ENCODE measurements around the gene RASGEF1C.

Gene RASGEF1C

DNA sequence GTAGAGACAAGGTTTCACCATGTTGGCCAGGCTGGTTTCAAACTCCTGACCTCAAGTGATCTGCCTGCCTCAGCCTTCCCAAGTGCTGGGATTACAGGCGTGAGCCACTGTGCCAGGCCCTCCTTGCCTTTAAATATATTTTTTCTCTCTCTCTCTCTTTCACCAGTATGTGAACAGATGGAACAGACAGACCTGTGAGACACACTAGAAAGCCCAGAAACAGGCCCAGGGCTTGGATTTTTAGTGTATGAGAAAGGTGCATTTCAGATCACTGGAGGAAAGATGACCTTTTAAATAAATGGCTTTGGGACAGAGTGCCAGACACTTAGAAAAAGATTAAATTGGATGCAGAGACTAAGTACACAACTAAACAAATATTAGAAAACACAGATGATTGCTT is 3.1 kb downstream of the RASGEF1C start:
- Histone ChIP-seq H3K4me3 (ENCODE audit: low read depth, low read length) (no peak overlapping the region), H3K27me3 (ENCODE audit: insufficient read depth, low read depth, severe bottlenecking) (no peaks in the 10 kb centered on the region), H3K36me3 (no peaks in the 10 kb centered on the region), H3K9me3 (ENCODE audit: severe bottlenecking) (no peaks in the 10 kb centered on the region), H3K27ac (no peak overlapping the region)
- TF ChIP-seq, protein P1, sequence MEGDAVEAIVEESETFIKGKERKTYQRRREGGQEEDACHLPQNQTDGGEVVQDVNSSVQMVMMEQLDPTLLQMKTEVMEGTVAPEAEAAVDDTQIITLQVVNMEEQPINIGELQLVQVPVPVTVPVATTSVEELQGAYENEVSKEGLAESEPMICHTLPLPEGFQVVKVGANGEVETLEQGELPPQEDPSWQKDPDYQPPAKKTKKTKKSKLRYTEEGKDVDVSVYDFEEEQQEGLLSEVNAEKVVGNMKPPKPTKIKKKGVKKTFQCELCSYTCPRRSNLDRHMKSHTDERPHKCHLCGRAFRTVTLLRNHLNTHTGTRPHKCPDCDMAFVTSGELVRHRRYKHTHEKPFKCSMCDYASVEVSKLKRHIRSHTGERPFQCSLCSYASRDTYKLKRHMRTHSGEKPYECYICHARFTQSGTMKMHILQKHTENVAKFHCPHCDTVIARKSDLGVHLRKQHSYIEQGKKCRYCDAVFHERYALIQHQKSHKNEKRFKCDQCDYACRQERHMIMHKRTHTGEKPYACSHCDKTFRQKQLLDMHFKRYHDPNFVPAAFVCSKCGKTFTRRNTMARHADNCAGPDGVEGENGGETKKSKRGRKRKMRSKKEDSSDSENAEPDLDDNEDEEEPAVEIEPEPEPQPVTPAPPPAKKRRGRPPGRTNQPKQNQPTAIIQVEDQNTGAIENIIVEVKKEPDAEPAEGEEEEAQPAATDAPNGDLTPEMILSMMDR (IDR thresholded peaks at IDR 0.05; ENCODE audit: low read depth, low read length), result no peak
- no peak for DNase-seq

DNA sequence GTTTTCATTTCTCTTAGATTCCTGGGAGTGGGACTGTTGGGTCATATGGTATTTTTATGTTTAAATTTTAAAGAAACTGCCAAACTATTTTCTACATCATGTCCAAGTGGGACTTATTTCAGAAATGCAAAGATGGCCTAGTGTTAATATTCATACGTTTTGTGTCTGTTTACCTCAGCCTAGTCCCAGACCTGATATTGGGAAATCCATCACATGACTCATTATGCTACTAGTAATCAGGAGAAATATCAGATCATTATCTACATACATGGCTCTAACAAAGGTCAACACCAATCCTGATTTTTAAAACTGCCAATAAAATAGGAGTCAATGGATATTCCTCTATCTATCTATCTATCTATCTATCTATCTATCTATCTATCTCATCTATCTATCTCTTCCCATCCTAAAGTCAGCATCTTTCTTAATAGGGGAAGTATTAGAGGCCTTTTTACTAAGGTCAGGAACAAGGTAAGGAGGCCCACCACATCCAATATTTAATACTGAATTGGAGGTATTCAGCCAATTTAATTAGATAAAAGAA is 4.7 kb downstream of the RASGEF1C start:
- no peak overlapping the region for H3K27ac ChIP-seq
- no peaks in the 10 kb centered on the region for H3K36me3 ChIP-seq
- no peaks in the 10 kb centered on the region for H3K27me3 ChIP-seq (ENCODE audit: insufficient read depth, low read depth, severe bottlenecking)
- no peaks in the 10 kb centered on the region for H3K9me3 ChIP-seq (ENCODE audit: severe bottlenecking)
- no peak for DNase-seq
- TF ChIP-seq, protein P1 (IDR thresholded peaks at IDR 0.05; ENCODE audit: low read depth, low read length), result no peak
- no peak overlapping the region for H3K4me3 ChIP-seq (ENCODE audit: low read depth, low read length)

GRCh38 chr5:180202939-180203573 is 6.0 kb downstream of the RASGEF1C start:
- Histone ChIP-seq H3K9me3 (ENCODE audit: severe bottlenecking) (no peaks in the 10 kb centered on the region), H3K27ac (no peak overlapping the region), H3K36me3 (no peaks in the 10 kb centered on the region), H3K27me3 (ENCODE audit: insufficient read depth, low read depth, severe bottlenecking) (no peaks in the 10 kb centered on the region), H3K4me3 (ENCODE audit: low read depth, low read length) (no peak overlapping the region)
- TF ChIP-seq, protein P1 (IDR thresholded peaks at IDR 0.05; ENCODE audit: low read depth, low read length), result no peak
- no peak for DNase-seq

GRCh38 chr5:180201051-180201987 is 7.7 kb downstream of the RASGEF1C start:
- TF ChIP-seq, protein P1 (IDR thresholded peaks at IDR 0.05; ENCODE audit: low read depth, low read length), result peak; percentile 60
- DNase-seq, result peak; percentile 74
- no peaks in the 10 kb centered on the region for H3K9me3 ChIP-seq (ENCODE audit: severe bottlenecking)
- H3K27ac ChIP-seq, result peak overlapping the region; percentile 33
- no peaks in the 10 kb centered on the region for H3K27me3 ChIP-seq (ENCODE audit: insufficient read depth, low read depth, severe bottlenecking)
- H3K4me3 ChIP-seq (ENCODE audit: low read depth, low read length), result peak overlapping the region; percentile 18; the same call in 1 of the 2 replicates
- H3K36me3 ChIP-seq, result no peaks in the 10 kb centered on the region

GRCh38 chr5:180199390-180199789 is 9.6 kb downstream of the RASGEF1C start:
- no peaks in the 10 kb centered on the region for H3K36me3 ChIP-seq
- DNase-seq, result no peak
- no peaks in the 10 kb centered on the region for H3K9me3 ChIP-seq (ENCODE audit: severe bottlenecking)
- H3K4me3 ChIP-seq (ENCODE audit: low read depth, low read length), result no peak overlapping the region
- H3K27ac ChIP-seq, result no peak overlapping the region
- TF ChIP-seq, protein P1 (IDR thresholded peaks at IDR 0.05; ENCODE audit: low read depth, low read length), result no peak
- no peaks in the 10 kb centered on the region for H3K27me3 ChIP-seq (ENCODE audit: insufficient read depth, low read depth, severe bottlenecking)

Measured in WERI-Rb-1 (cell line).